Esophagus muscularis mucosa (tissue), 4 donors: ENCODE data around the gene KRTAP4-6.

Experiments
- CTCF ChIP-seq, 3 experiments: fragments of 200-600 bp in 2 of 3; fragments of 450-650 bp in 1 of 3; sonication (generic) in 2 of 3; IDR thresholded peaks; one replicate each; pipeline ENCODE4 v1.5.1; 2017 to 2019; ENCODE audit warnings: antibody characterized with exemption in 3 of 3, mild to moderate bottlenecking in 2 of 3, moderate library complexity in 1 of 3
- EP300 ChIP-seq: sonication (generic); formaldehyde crosslinking; IDR thresholded peaks from one replicate; pipeline ENCODE4 v1.6.1; 2017; ENCODE audit warnings: antibody characterized with exemption
- POLR2A ChIP-seq: fragments of 450-650 bp; IDR thresholded peaks from one replicate; pipeline ENCODE4 v1.6.1; 2017; ENCODE audit warnings: antibody characterized with exemption, moderate library complexity, mild to moderate bottlenecking, low read depth
- POLR2AphosphoS5 ChIP-seq, 2 donors: sonication (generic); formaldehyde crosslinking; IDR thresholded peaks; one replicate each; pipeline ENCODE4 v1.6.1; 2017; ENCODE audit warnings: antibody characterized with exemption in 2 of 2

GRCh38 chr17:41098481-41098880 is 41.9 kb downstream of the KRTAP4-6 start:
- TF ChIP-seq CTCF (IDR thresholded peaks at IDR 0.05), result no peak
- TF ChIP-seq POLR2A, result no peak
- TF ChIP-seq EP300, result no peak
- TF ChIP-seq POLR2AphosphoS5 (IDR thresholded peaks at IDR 0.05), result no peak
